IMR-90 (cell line): ENCODE results near the gene OSCP1. TPM values are rescaled to one million over a fixed set of nuclear protein-coding genes. Genes with fewer than 3 reads are reported as not detected.

Experiments used
- ATAC-seq: fragments of 200-7000 bp; cut with Tn5 transposase; 2 replicates; pipeline ENCODE4 v1.9.1; 2020; ENCODE audit warnings: low read depth, mild to moderate bottlenecking, moderate library complexity
- BruUV-seq: library from RNA; stranded (reverse); fragments of 400-500 nt; replicated peaks from 2 replicates; lab custom pipeline; 2021; lab: Mats Ljungman, UMichigan
- CTCF ChIA-PET: fragments of 300-600 bp; formaldehyde crosslinking; extraction: SDS; loops from one replicate; lab custom pipeline; 2021; ENCODE audit warnings: antibody characterized with exemption; lab: Yijun Ruan, JAX
- POLR2A ChIA-PET: fragments of 300-600 bp; sonication (Branson Sonifier 250); formaldehyde crosslinking; loops from one replicate; lab custom pipeline; 2022; ENCODE audit warnings: antibody characterized with exemption; ENCODE audit not compliant: unreplicated experiment; lab: Charles Lee
- DNase-seq: peaks from one replicate; pipeline ENCODE4 v3.0.0; 2013
- H2AFZ ChIP-seq: replicated peaks from 2 replicates; pipeline ENCODE3; 2013; ENCODE audit warnings: low read length, mild to moderate bottlenecking; ENCODE audit not compliant: poor library complexity
- H2AK5ac ChIP-seq: 2 replicates; pipeline ENCODE4 v1.6.1; 2013; ENCODE audit warnings: low read depth, low read length, inconsistent platforms
- H2AK9ac ChIP-seq: replicated peaks from 2 replicates; pipeline ENCODE3; 2013; ENCODE audit warnings: mild to moderate bottlenecking, low read depth, low read length, moderate library complexity; ENCODE audit not compliant: poor library complexity
- H2BK120ac ChIP-seq: 2 replicates; pipeline ENCODE4 v1.6.1; 2013; ENCODE audit warnings: low read depth, low read length, inconsistent platforms
- H2BK15ac ChIP-seq: 3 replicates; pipeline ENCODE4 v1.6.1; 2013; ENCODE audit warnings: low read depth, low read length, inconsistent platforms
- H2BK20ac ChIP-seq: 2 replicates; pipeline ENCODE4 v1.6.1; 2013; ENCODE audit warnings: low read depth, mild to moderate bottlenecking, inconsistent platforms, low read length, moderate library complexity
- H2BK5ac ChIP-seq: 2 replicates; pipeline ENCODE4 v1.6.1; 2013; ENCODE audit warnings: mild to moderate bottlenecking, low read depth, low read length, inconsistent platforms; ENCODE audit not compliant: poor library complexity, severe bottlenecking
- H3K14ac ChIP-seq: replicated peaks from 2 replicates; pipeline ENCODE4 v1.6.1; 2013; ENCODE audit warnings: low read depth, low read length, inconsistent platforms
- H3K18ac ChIP-seq: 2 replicates; pipeline ENCODE4 v1.6.1; 2013; ENCODE audit warnings: low read depth, low read length, control low read depth
- H3K23ac ChIP-seq: 2 replicates; pipeline ENCODE4 v1.6.1; 2013; ENCODE audit warnings: low read depth, low read length, inconsistent platforms
- H3K27ac ChIP-seq: 2 replicates; pipeline ENCODE4 v1.5.1; 2013; ENCODE audit warnings: mild to moderate bottlenecking, control low read depth, low read length; ENCODE audit not compliant: insufficient read depth
- H3K27me3 ChIP-seq: 2 replicates; pipeline ENCODE4 v1.6.1; 2013; ENCODE audit warnings: low read length; ENCODE audit not compliant: control insufficient read depth, insufficient read depth
- H3K36me3 ChIP-seq: 2 replicates; pipeline ENCODE4 v1.6.1; 2013; ENCODE audit warnings: low read length, mixed read lengths; ENCODE audit not compliant: control insufficient read depth, insufficient read depth
- H3K4ac ChIP-seq: 2 replicates; pipeline ENCODE4 v1.6.1; 2013; ENCODE audit warnings: low read depth, low read length, inconsistent platforms
- H3K4me1 ChIP-seq: 2 replicates; pipeline ENCODE4 v1.6.1; 2013; ENCODE audit warnings: low read length, mixed read lengths; ENCODE audit not compliant: control insufficient read depth, insufficient read depth
- H3K4me2 ChIP-seq: 2 replicates; pipeline ENCODE4 v1.6.1; 2013; ENCODE audit warnings: low read depth, mild to moderate bottlenecking, control low read depth, low read length, moderate library complexity
- H3K4me3 ChIP-seq: 2 replicates; pipeline ENCODE4 v1.5.1; 2013; ENCODE audit warnings: low read depth, mild to moderate bottlenecking, control low read depth, low read length, moderate library complexity; ENCODE audit not compliant: insufficient read depth
- H3K56ac ChIP-seq: 2 replicates; pipeline ENCODE4 v1.6.1; 2013; ENCODE audit warnings: low read length, inconsistent platforms; ENCODE audit not compliant: insufficient read depth; ENCODE audit errors: extremely low read depth
- H3K79me1 ChIP-seq, 2 experiments: 2 replicates each; pipeline ENCODE4 v1.6.1; 2013; ENCODE audit warnings: low read length in 2 of 2, inconsistent platforms in 1 of 2, low read depth in 1 of 2
- H3K9ac ChIP-seq: 2 replicates; pipeline ENCODE4 v1.6.1; 2013; ENCODE audit warnings: low read depth, low read length, control low read depth
- H3K9me1 ChIP-seq: 2 replicates; pipeline ENCODE4 v1.6.1; 2013; ENCODE audit warnings: low read length, inconsistent platforms; ENCODE audit not compliant: insufficient read depth
- H3K9me3 ChIP-seq: 2 replicates; pipeline ENCODE4 v1.6.1; 2013; ENCODE audit warnings: low read length; ENCODE audit not compliant: control insufficient read depth, insufficient read depth
- H4K20me1 ChIP-seq: 2 replicates; pipeline ENCODE4 v1.6.1; 2013; ENCODE audit warnings: low read length, inconsistent platforms; ENCODE audit not compliant: insufficient read depth
- H4K5ac ChIP-seq: 2 replicates; pipeline ENCODE4 v1.6.1; 2013; ENCODE audit warnings: mild to moderate bottlenecking, low read depth, low read length, control low read depth
- H4K8ac ChIP-seq, 2 experiments: 2 replicates each; pipeline ENCODE4 v1.6.1; 2013; ENCODE audit warnings: low read depth in 2 of 2, low read length in 2 of 2, control low read depth in 1 of 2, inconsistent platforms in 1 of 2
- H4K91ac ChIP-seq: 2 replicates; pipeline ENCODE4 v1.6.1; 2013; ENCODE audit warnings: low read depth, low read length, inconsistent platforms; ENCODE audit not compliant: insufficient read depth
- BHLHE40 ChIP-seq: fragments of 150-350 bp; IDR thresholded peaks from 2 replicates; pipeline ENCODE4 v1.6.1; 2016; ENCODE audit warnings: mild to moderate bottlenecking, low read depth, low read length
- MXI1 ChIP-seq: IDR thresholded peaks from 2 replicates; pipeline ENCODE4 v1.6.1; 2012; ENCODE audit warnings: low read depth, mild to moderate bottlenecking, low read length, moderate library complexity, borderline replicate concordance
- SMC3 ChIP-seq: fragments of 150-350 bp; IDR thresholded peaks from 2 replicates; pipeline ENCODE4 v1.6.1; 2016; ENCODE audit warnings: low read depth, mild to moderate bottlenecking, antibody characterized with exemption, low read length, moderate library complexity
- whole genome bisulfite sequencing, 2 experiments: methylation state at CpG; one replicate each; pipeline versions ENCODE4 v1.1.5 to v1.1.7; 2013; ENCODE audit warnings: missing lambda C conversion rate in 2 of 2; ENCODE audit not compliant: insufficient read length in 1 of 2; ENCODE audit errors: extremely low coverage in 2 of 2; 5-methylcytosine and 5-hydroxymethylcytosine counted together
- dilution Hi-C: fragments of 300-500 bp; cut with HindIII; formaldehyde crosslinking; loops from one replicate; pipeline ENCODE4 v1.14.3; 2018; ENCODE audit warnings: low sequenced_read_pairs; ENCODE audit not compliant: unreplicated experiment
- in situ Hi-C: fragments of 300-500 bp; cut with MboI; formaldehyde crosslinking; loops from 3 replicates; pipeline ENCODE4 v1.14.3; 2019; ENCODE audit warnings: low sequenced_read_pairs, inconsistent platforms, mixed read lengths
- intact Hi-C: fragments of 100-400 bp; cut with micrococcal nuclease; formaldehyde crosslinking; loops from 2 replicates; pipeline ENCODE4 v1.10.0; 2022
- polyA plus RNA-seq, 3 experiments: library from polyadenylated mRNA; depleted of rRNA; stranded (reverse); fragments of >200 nt; gene quantifications; 2 replicates each; pipeline ENCODE4 v1.2.3, GENCODE V29; 2012; ENCODE audit warnings: low replicate concordance in 1 of 3
- total RNA-seq: library from RNA; depleted of rRNA; stranded (reverse); fragments of >200 nt; gene quantifications from 2 replicates; pipeline ENCODE4 v1.2.3, GENCODE V29; 2012
- TF ChIP-seq, protein P1 (sequence below): fragments of 150-350 bp; IDR thresholded peaks from 2 replicates; pipeline ENCODE4 v1.6.1; 2016; ENCODE audit warnings: low read depth, mild to moderate bottlenecking, low read length, moderate library complexity, borderline replicate concordance

The OSCP1 gene
- total and polyA plus RNA-seq, 2 of the 4 experiments (the other 2 are of a cell fraction): 7.8 to 11.8 TPM

DNA sequence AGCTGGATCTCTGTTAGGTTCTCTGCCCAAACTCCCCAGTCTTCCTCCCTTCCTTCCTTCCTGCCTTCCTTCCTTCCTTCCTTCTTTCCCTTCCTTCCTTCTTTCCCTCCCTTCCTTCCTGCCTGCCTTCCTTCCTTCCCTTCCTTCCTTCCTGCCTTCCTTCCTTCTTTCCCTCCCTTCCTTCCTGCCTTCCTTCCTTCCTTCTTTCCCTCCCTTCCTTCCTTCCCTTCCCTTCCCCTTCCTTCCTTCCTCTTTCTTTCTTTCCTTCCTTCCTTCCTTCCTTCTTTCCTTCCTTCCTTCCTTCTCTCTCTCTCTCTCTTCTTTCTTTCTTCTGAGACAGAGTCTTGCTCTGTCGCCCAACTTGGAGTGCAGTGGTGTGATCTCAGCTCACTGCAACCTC is 43.8 kb downstream of the OSCP1 start:
- H3K27me3 ChIP-seq: no peaks in the 10 kb centered on the region
- BruUV-seq: no TSS peak
- DNase-seq (no peak), ATAC-seq (no peak)
- H2BK20ac ChIP-seq: no peak overlapping the region
- no peak overlapping the region for H3K56ac ChIP-seq
- no peak overlapping the region for H3K4me3 ChIP-seq
- no peak overlapping the region for H3K4me2 ChIP-seq
- no peak overlapping the region for H4K91ac ChIP-seq
- H2AK5ac ChIP-seq: no peak overlapping the region
- in situ Hi-C loops: loop anchor here (25.0 kb wide), 1 partner anchor 294 kb away; no protein-coding TSS in a partner anchor
- intact Hi-C loops: no loop called here
- WGBS, 2 experiments: no CpG with 5 or more reads among the region's 1 CpG
- peaks cover 2% of the 10 kb centered on the region; the same call in 1 of the 2 replicates for H3K4me1 ChIP-seq
- no peak overlapping the region for H3K23ac ChIP-seq
- dilution Hi-C loops: no loop called here
- no peak overlapping the region for H2BK15ac ChIP-seq
- no peak overlapping the region for H3K27ac ChIP-seq
- H4K8ac ChIP-seq: no peak overlapping the region
- H3K9me1 ChIP-seq: no peaks in the 10 kb centered on the region
- H2BK120ac ChIP-seq: no peak overlapping the region
- no peak overlapping the region for H3K9ac ChIP-seq
- TF ChIP-seq SMC3 (no peak), BHLHE40 (no peak), MXI1 (no peak)
- TF ChIP-seq, protein P1, sequence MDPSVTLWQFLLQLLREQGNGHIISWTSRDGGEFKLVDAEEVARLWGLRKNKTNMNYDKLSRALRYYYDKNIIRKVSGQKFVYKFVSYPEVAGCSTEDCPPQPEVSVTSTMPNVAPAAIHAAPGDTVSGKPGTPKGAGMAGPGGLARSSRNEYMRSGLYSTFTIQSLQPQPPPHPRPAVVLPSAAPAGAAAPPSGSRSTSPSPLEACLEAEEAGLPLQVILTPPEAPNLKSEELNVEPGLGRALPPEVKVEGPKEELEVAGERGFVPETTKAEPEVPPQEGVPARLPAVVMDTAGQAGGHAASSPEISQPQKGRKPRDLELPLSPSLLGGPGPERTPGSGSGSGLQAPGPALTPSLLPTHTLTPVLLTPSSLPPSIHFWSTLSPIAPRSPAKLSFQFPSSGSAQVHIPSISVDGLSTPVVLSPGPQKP: no peak
- CTCF ChIA-PET: no interaction called here
- no peaks in the 10 kb centered on the region for H3K36me3 ChIP-seq
- H3K9me3 ChIP-seq: no peaks in the 10 kb centered on the region; the same call in 1 of the 2 replicates
- H4K5ac ChIP-seq: no peak overlapping the region
- H3K18ac ChIP-seq: no peak overlapping the region
- no peaks in the 10 kb centered on the region for H4K20me1 ChIP-seq
- no peaks in the 10 kb centered on the region for H3K79me1 ChIP-seq
- no peak overlapping the region for H3K4ac ChIP-seq
- no peak overlapping the region for H2BK5ac ChIP-seq
- no peak overlapping the region for H2AK9ac ChIP-seq
- H2AFZ ChIP-seq: no peak overlapping the region
- no peak overlapping the region for H3K14ac ChIP-seq
- POLR2A ChIA-PET: no interaction called here
